ENCODE measurements around the gene DCAF12. TPM values are rescaled to one million over a fixed set of nuclear protein-coding genes. Genes with fewer than 3 reads are reported as not detected.

Gene DCAF12
- total and polyA plus RNA-seq, 2 donors (not counting 1 experiment from before 2014, with no cell fraction given) = 1.1 to 1.9 TPM

DNA sequence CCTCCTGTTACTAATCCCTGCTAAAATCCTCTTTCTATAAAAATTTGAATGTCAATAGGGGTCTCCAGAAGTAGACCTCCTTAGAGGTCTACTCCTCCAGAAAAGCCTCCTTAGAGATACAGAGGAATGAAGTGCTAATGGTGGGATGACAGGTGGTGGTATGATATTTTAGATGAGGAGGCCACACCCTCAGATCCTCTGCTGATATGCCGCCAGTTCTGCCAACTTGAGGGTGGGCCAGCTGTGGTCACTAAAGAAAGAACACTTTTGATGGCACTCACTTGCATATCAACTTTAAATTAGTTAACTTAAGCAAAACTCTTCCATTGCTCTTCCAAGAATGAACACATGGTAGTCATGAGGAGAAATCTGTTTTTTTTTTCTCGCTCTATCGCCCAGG, 61.0 kb downstream of the DCAF12 start:
- ATAC-seq (ENCODE audit: low read depth) (no peak), DNase-seq (no peak)
- Histone ChIP-seq H3K79me2 (ENCODE audit: control insufficient read depth, insufficient read depth, low read length) (no peaks in the 10 kb centered on the region), H3K27me3 (replicated peaks in 1 of 4; ENCODE audit: control extremely low read depth in 1 of 4, control insufficient read depth in 3 of 4, insufficient read depth in 4 of 4, low read length in 3 of 4) (no peaks in the 10 kb centered on the region), H3K4me3 (ENCODE audit: control extremely low read depth in 1 of 5, extremely low read depth in 1 of 5, insufficient read depth in 1 of 5, low read depth in 2 of 5, low read length in 4 of 5) (no peak overlapping the region), H2AFZ (ENCODE audit: insufficient read depth, low read depth, low read length, poor library complexity, severe bottlenecking) (no peak overlapping the region), H4K20me1 (ENCODE audit: control insufficient read depth, insufficient read depth, low read length, poor library complexity, severe bottlenecking) (no peaks in the 10 kb centered on the region), H3K9ac (ENCODE audit: low read length) (no peak overlapping the region), H3K9me3 (ENCODE audit: control extremely low read depth in 1 of 3, control insufficient read depth in 2 of 3, insufficient read depth in 1 of 3, low read length in 2 of 3) (no peaks in the 10 kb centered on the region), H3K4me2 (replicated peaks; ENCODE audit: low read depth, low read length, poor library complexity, severe bottlenecking) (no peak overlapping the region), H3K36me3 (replicated peaks in 1 of 2; ENCODE audit: control extremely low read depth in 1 of 2, control insufficient read depth in 1 of 2, extremely low read depth in 1 of 2, insufficient read depth in 2 of 2, low read length in 1 of 2) (no peaks in the 10 kb centered on the region), H3K4me1 (ENCODE audit: control insufficient read depth in 2 of 2, insufficient read depth in 2 of 2, low read length in 2 of 2) (no peaks in the 10 kb centered on the region), H3K27ac (ENCODE audit: low read length in 2 of 2) (no peak overlapping the region)
- no peak overlapping the region for H3K27ac Mint-ChIP-seq
- 100% methylated on average over 2 of the region's 3 CpGs for WGBS (ENCODE audit: insufficient coverage)
- CTCF ChIA-PET = no interaction called here
- no peaks in the 10 kb centered on the region for H3K9me3 Mint-ChIP-seq (ENCODE audit: insufficient read depth)
- no peak overlapping the region for H3K4me3 Mint-ChIP-seq
- H3K27me3 Mint-ChIP-seq = peaks cover 22% of the 10 kb centered on the region
- intact Hi-C loops (cut with micrococcal nuclease) = no loop called here
- no peaks in the 10 kb centered on the region for H3K4me1 Mint-ChIP-seq
- TF ChIP-seq EZH2 (IDR thresholded peaks at IDR 0.05; ENCODE audit: borderline replicate concordance, insufficient read depth, low read depth, low read length, poor library complexity, severe bottlenecking) = no peak
- TF ChIP-seq, protein P1, sequence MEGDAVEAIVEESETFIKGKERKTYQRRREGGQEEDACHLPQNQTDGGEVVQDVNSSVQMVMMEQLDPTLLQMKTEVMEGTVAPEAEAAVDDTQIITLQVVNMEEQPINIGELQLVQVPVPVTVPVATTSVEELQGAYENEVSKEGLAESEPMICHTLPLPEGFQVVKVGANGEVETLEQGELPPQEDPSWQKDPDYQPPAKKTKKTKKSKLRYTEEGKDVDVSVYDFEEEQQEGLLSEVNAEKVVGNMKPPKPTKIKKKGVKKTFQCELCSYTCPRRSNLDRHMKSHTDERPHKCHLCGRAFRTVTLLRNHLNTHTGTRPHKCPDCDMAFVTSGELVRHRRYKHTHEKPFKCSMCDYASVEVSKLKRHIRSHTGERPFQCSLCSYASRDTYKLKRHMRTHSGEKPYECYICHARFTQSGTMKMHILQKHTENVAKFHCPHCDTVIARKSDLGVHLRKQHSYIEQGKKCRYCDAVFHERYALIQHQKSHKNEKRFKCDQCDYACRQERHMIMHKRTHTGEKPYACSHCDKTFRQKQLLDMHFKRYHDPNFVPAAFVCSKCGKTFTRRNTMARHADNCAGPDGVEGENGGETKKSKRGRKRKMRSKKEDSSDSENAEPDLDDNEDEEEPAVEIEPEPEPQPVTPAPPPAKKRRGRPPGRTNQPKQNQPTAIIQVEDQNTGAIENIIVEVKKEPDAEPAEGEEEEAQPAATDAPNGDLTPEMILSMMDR (IDR thresholded peaks at IDR 0.05) = no peak
- POLR2A ChIA-PET = no interaction called here

GRCh38 chr9:34059954-34060353, 66.5 kb downstream of the DCAF12 start:
- Mint-ChIP-seq H3K27me3 (peaks cover 11% of the 10 kb centered on the region), H3K4me1 (no peaks in the 10 kb centered on the region)
- CTCF ChIA-PET = no interaction called here

More at GRCh38 chr9:34059954-34060353, 66.5 kb downstream of the DCAF12 start:
- no peak overlapping the region for H3K27ac ChIP-seq (ENCODE audit: low read length in 2 of 2)
- H3K27me3 ChIP-seq (replicated peaks in 1 of 4; ENCODE audit: control extremely low read depth in 1 of 4, control insufficient read depth in 3 of 4, insufficient read depth in 4 of 4, low read length in 3 of 4) = peaks cover 0 to 7% (median 3%) of the 10 kb centered on the region in 4 experiments
- POLR2A ChIA-PET = no interaction called here
- no peak overlapping the region for H3K9ac ChIP-seq (ENCODE audit: low read length)
- H3K79me2 ChIP-seq (ENCODE audit: control insufficient read depth, insufficient read depth, low read length) = no peaks in the 10 kb centered on the region
- H3K4me2 ChIP-seq (replicated peaks; ENCODE audit: low read depth, low read length, poor library complexity, severe bottlenecking) = no peak overlapping the region
- H4K20me1 ChIP-seq (ENCODE audit: control insufficient read depth, insufficient read depth, low read length, poor library complexity, severe bottlenecking) = no peaks in the 10 kb centered on the region
- H3K27ac Mint-ChIP-seq = no peak overlapping the region
- no peak for ATAC-seq (ENCODE audit: low read depth)
- TF ChIP-seq, protein P1 (IDR thresholded peaks at IDR 0.05) = no peak
- TF ChIP-seq EZH2 (IDR thresholded peaks at IDR 0.05; ENCODE audit: borderline replicate concordance, insufficient read depth, low read depth, low read length, poor library complexity, severe bottlenecking) = no peak
- DNase-seq = no peak
- WGBS (ENCODE audit: insufficient coverage) = no CpG with 5 or more reads among the region's 3 CpGs
- intact Hi-C loops (cut with micrococcal nuclease) = no loop called here
- H3K4me1 ChIP-seq (ENCODE audit: control insufficient read depth in 2 of 2, insufficient read depth in 2 of 2, low read length in 2 of 2) = no peaks in the 10 kb centered on the region
- H3K9me3 ChIP-seq (ENCODE audit: control extremely low read depth in 1 of 3, control insufficient read depth in 2 of 3, insufficient read depth in 1 of 3, low read length in 2 of 3) = no peaks in the 10 kb centered on the region
- H3K9me3 Mint-ChIP-seq (ENCODE audit: insufficient read depth) = no peaks in the 10 kb centered on the region
- no peaks in the 10 kb centered on the region for H3K36me3 ChIP-seq (replicated peaks in 1 of 2; ENCODE audit: control extremely low read depth in 1 of 2, control insufficient read depth in 1 of 2, extremely low read depth in 1 of 2, insufficient read depth in 2 of 2, low read length in 1 of 2)
- no peak overlapping the region for H2AFZ ChIP-seq (ENCODE audit: insufficient read depth, low read depth, low read length, poor library complexity, severe bottlenecking)
- H3K4me3 ChIP-seq (ENCODE audit: control extremely low read depth in 1 of 5, extremely low read depth in 1 of 5, insufficient read depth in 1 of 5, low read depth in 2 of 5, low read length in 4 of 5) = no peak overlapping the region
- no peak overlapping the region for H3K4me3 Mint-ChIP-seq
